ENCODE results near the gene EVPL. TPM values are rescaled to one million over a fixed set of nuclear protein-coding genes. Genes with fewer than 3 reads are reported as not detected.
A peak's percentile ranks its signal among the peaks of the same experiment; 100 is the strongest.
"Not testable (repeated sequence)": the region's sequence is repeated elsewhere in the genome, so short reads cannot be mapped to it uniquely, and the experiment has no call there.

Gene EVPL
- total RNA-seq, 1 experiment from 2014 or later: 1.3 TPM

GRCh38 chr17:76042868-76043267 is 15.8 kb upstream of the EVPL start:
- H3K9me3 Mint-ChIP-seq; H3K27ac Mint-ChIP-seq; DNase-seq (ENCODE audit: low spot score); POLR2A ChIA-PET; H3K27me3 Mint-ChIP-seq (ENCODE audit: low read depth); ATAC-seq; H3K4me3 Mint-ChIP-seq: not testable (repeated sequence)
- peak; percentile 75; the same call in 1 of the 2 replicates for TF ChIP-seq ZNF121 (CRISPR knock-in tag; IDR thresholded peaks at IDR 0.05)
- Mint-ChIP-seq H3K4me1 (peaks cover 11% of the 10 kb centered on the region), H3K36me3 (peaks cover 74% of the 10 kb centered on the region)
- CTCF ChIA-PET: interaction anchor here (1.7 to 3.2 kb wide), 2 partner anchors 29 to 42 kb away, joined by 5 to 17 read pairs; partner anchors contain the start of gene CDK3

GRCh38 chr17:76040376-76040775 is 13.3 kb upstream of the EVPL start:
- CTCF ChIA-PET: interaction anchor here (0.6 to 3.2 kb wide), 5 partner anchors 17 to 239 kb away, joined by 3 to 17 read pairs (median 5); no protein-coding TSS in a partner anchor
- H3K27ac Mint-ChIP-seq: peak overlapping the region; percentile 91
- 0 out of 2 replicates have a peak, but pooled peaks have one; percentile 6 for TF ChIP-seq ZNF423 (CRISPR knock-in tag; IDR thresholded peaks at IDR 0.05)
- no peak for TF ChIP-seq PRDM15 (CRISPR knock-in tag; IDR thresholded peaks at IDR 0.05)
- no peak for DNase-seq (ENCODE audit: low spot score)
- no peaks in the 10 kb centered on the region for H3K27me3 Mint-ChIP-seq (ENCODE audit: low read depth)
- no peaks in the 10 kb centered on the region for H3K9me3 Mint-ChIP-seq
- peaks cover 60% of the 10 kb centered on the region for H3K36me3 Mint-ChIP-seq
- peaks cover 20% of the 10 kb centered on the region for H3K4me1 Mint-ChIP-seq
- POLR2A ChIA-PET: no interaction called here
- peak; percentile 35 for ATAC-seq
- H3K4me3 Mint-ChIP-seq: no peak overlapping the region

- ChIA-PET POLR2A (no interaction called here), CTCF (interaction anchor here (0.9 to 1.0 kb wide), 2 partner anchors 25 to 34 kb away, joined by 3 to 5 read pairs; no protein-coding TSS in a partner anchor)
- Mint-ChIP-seq H3K9me3 (no peaks in the 10 kb centered on the region), H3K27ac (no peak overlapping the region), H3K4me1 (peaks cover 20% of the 10 kb centered on the region), H3K4me3 (no peak overlapping the region), H3K36me3 (peaks cover 47% of the 10 kb centered on the region), H3K27me3 (ENCODE audit: low read depth) (no peaks in the 10 kb centered on the region)
- ATAC-seq: no peak
- no peak for TF ChIP-seq OVOL2 (CRISPR knock-in tag; IDR thresholded peaks at IDR 0.05; ENCODE audit: borderline replicate concordance)
- no peak for TF ChIP-seq AFF4 (CRISPR knock-in tag; IDR thresholded peaks at IDR 0.05; ENCODE audit: borderline replicate concordance)
- TF ChIP-seq CREB1 (CRISPR knock-in tag; IDR thresholded peaks at IDR 0.05): no peak
- no peak for TF ChIP-seq ZNF219 (CRISPR knock-in tag; IDR thresholded peaks at IDR 0.05; ENCODE audit: borderline replicate concordance)
- no peak for TF ChIP-seq GRHL2 (CRISPR knock-in tag; IDR thresholded peaks at IDR 0.05; ENCODE audit: insufficient replicate concordance, severe bottlenecking)
- TF ChIP-seq NFE2L1 (CRISPR knock-in tag; IDR thresholded peaks at IDR 0.05): no peak
- no peak for TF ChIP-seq RORB (CRISPR knock-in tag; IDR thresholded peaks at IDR 0.05)
- DNase-seq (ENCODE audit: low spot score): no peak
Observed at GRCh38 chr17:76039121-76039520, 12.0 kb upstream of the EVPL start.

GRCh38 chr17:76038050-76038449 is 10.9 kb upstream of the EVPL start:
- no peak for DNase-seq (ENCODE audit: low spot score)
- peak overlapping the region; percentile 46 for H3K27ac Mint-ChIP-seq
- H3K36me3 Mint-ChIP-seq: peaks cover 36% of the 10 kb centered on the region
- POLR2A ChIA-PET: no interaction called here
- no peaks in the 10 kb centered on the region for H3K9me3 Mint-ChIP-seq
- no peak overlapping the region for H3K4me3 Mint-ChIP-seq
- no peak for ATAC-seq
- H3K4me1 Mint-ChIP-seq: peaks cover 20% of the 10 kb centered on the region
- CTCF ChIA-PET: interaction anchor here (3.0 kb wide), 1 partner anchor 33 kb away, joined by 13 read pairs; no protein-coding TSS in a partner anchor
- H3K27me3 Mint-ChIP-seq (ENCODE audit: low read depth): no peaks in the 10 kb centered on the region
- TF ChIP-seq ATF1 (CRISPR knock-in tag; IDR thresholded peaks at IDR 0.05) (no peak), ZNF416 (CRISPR knock-in tag; IDR thresholded peaks at IDR 0.05) (no peak), NR2C2 (CRISPR knock-in tag; IDR thresholded peaks at IDR 0.05) (no peak), ZNF423 (CRISPR knock-in tag; IDR thresholded peaks at IDR 0.05) (no peak), ERG (CRISPR knock-in tag; IDR thresholded peaks at IDR 0.05) (no peak), MLX (CRISPR knock-in tag; IDR thresholded peaks at IDR 0.05) (no peak), FOXJ3 (CRISPR knock-in tag; IDR thresholded peaks at IDR 0.05; ENCODE audit: borderline replicate concordance) (no peak), JAZF1 (CRISPR knock-in tag; IDR thresholded peaks at IDR 0.05) (no peak), USF1 (CRISPR knock-in tag; IDR thresholded peaks at IDR 0.05) (no peak), OVOL2 (CRISPR knock-in tag; IDR thresholded peaks at IDR 0.05; ENCODE audit: borderline replicate concordance) (no peak)

Data from WTC11 (cell line).